ENCODE measurements around the gene SPINK4. TPM values are rescaled to one million over a fixed set of nuclear protein-coding genes. Genes with fewer than 3 reads are reported as not detected.

The SPINK4 gene
- not detected in 2 replicates for total RNA-seq

GRCh38 chr9:33239921-33240320, at the start of gene SPINK4:
SPINK4 (plus strand) TSS chr9:33240167; CDS start chr9:33240209, 42 bp downstream.
- DNase-seq (ENCODE audit: low read depth): no peak

GRCh38 chr9:33192493-33193255, 47.3 kb upstream of the SPINK4 start:
- DNase-seq (ENCODE audit: low read depth): no peak

GRCh38 chr9:33193818-33194217, 46.1 kb upstream of the SPINK4 start:
- no peak for DNase-seq (ENCODE audit: low read depth)

GRCh38 chr9:33196736-33197135, 43.2 kb upstream of the SPINK4 start:
- DNase-seq (ENCODE audit: low read depth): no peak

GRCh38 chr9:33197279-33198152, 42.5 kb upstream of the SPINK4 start:
- no peak for DNase-seq (ENCODE audit: low read depth)

GRCh38 chr9:33198165-33198564, 41.8 kb upstream of the SPINK4 start:
- no peak for DNase-seq (ENCODE audit: low read depth)

GRCh38 chr9:33202018-33202417, 37.9 kb upstream of the SPINK4 start:
- DNase-seq (ENCODE audit: low read depth): no peak

- DNase-seq (ENCODE audit: low read depth): no peak
Measured at GRCh38 chr9:33202552-33203201, 37.3 kb upstream of the SPINK4 start.

- DNase-seq (ENCODE audit: low read depth): no peak
Measured at GRCh38 chr9:33209394-33209793, 30.6 kb upstream of the SPINK4 start.

- DNase-seq (ENCODE audit: low read depth): no peak
Measured at GRCh38 chr9:33210006-33210715, 29.8 kb upstream of the SPINK4 start.

- peak; percentile 41 for DNase-seq (ENCODE audit: low read depth)
Measured at GRCh38 chr9:33211695-33212393, 28.1 kb upstream of the SPINK4 start.

GRCh38 chr9:33220681-33221567, 19.0 kb upstream of the SPINK4 start:
- no peak for DNase-seq (ENCODE audit: low read depth)

GRCh38 chr9:33221568-33221884, 18.4 kb upstream of the SPINK4 start:
- DNase-seq (ENCODE audit: low read depth): no peak

- no peak for DNase-seq (ENCODE audit: low read depth)
Measured at GRCh38 chr9:33222031-33222430, 17.9 kb upstream of the SPINK4 start.

GRCh38 chr9:33223696-33224095, 16.3 kb upstream of the SPINK4 start:
- no peak for DNase-seq (ENCODE audit: low read depth)

GRCh38 chr9:33225319-33226147, 14.4 kb upstream of the SPINK4 start:
- peak; percentile 87 for DNase-seq (ENCODE audit: low read depth)

GRCh38 chr9:33227008-33227398, 13.0 kb upstream of the SPINK4 start:
- no peak for DNase-seq (ENCODE audit: low read depth)

GRCh38 chr9:33227741-33228140, 12.2 kb upstream of the SPINK4 start:
- no peak for DNase-seq (ENCODE audit: low read depth)

- no peak for DNase-seq (ENCODE audit: low read depth)
Measured at GRCh38 chr9:33228606-33229005, 11.4 kb upstream of the SPINK4 start.

Data from renal cortical epithelial cell (primary cell).